NCI-H128 (cell line): ENCODE data around the gene TLN1.
A peak's percentile ranks its signal among the peaks of the same experiment; 100 is the strongest.

Experiments used
- DNase-seq: peaks from one replicate; lab custom pipeline; 2025; ENCODE audit not compliant: unreplicated experiment; lab: John Stamatoyannopoulos, UW

TLN1 gene, protein sequence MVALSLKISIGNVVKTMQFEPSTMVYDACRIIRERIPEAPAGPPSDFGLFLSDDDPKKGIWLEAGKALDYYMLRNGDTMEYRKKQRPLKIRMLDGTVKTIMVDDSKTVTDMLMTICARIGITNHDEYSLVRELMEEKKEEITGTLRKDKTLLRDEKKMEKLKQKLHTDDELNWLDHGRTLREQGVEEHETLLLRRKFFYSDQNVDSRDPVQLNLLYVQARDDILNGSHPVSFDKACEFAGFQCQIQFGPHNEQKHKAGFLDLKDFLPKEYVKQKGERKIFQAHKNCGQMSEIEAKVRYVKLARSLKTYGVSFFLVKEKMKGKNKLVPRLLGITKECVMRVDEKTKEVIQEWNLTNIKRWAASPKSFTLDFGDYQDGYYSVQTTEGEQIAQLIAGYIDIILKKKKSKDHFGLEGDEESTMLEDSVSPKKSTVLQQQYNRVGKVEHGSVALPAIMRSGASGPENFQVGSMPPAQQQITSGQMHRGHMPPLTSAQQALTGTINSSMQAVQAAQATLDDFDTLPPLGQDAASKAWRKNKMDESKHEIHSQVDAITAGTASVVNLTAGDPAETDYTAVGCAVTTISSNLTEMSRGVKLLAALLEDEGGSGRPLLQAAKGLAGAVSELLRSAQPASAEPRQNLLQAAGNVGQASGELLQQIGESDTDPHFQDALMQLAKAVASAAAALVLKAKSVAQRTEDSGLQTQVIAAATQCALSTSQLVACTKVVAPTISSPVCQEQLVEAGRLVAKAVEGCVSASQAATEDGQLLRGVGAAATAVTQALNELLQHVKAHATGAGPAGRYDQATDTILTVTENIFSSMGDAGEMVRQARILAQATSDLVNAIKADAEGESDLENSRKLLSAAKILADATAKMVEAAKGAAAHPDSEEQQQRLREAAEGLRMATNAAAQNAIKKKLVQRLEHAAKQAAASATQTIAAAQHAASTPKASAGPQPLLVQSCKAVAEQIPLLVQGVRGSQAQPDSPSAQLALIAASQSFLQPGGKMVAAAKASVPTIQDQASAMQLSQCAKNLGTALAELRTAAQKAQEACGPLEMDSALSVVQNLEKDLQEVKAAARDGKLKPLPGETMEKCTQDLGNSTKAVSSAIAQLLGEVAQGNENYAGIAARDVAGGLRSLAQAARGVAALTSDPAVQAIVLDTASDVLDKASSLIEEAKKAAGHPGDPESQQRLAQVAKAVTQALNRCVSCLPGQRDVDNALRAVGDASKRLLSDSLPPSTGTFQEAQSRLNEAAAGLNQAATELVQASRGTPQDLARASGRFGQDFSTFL (N-terminal part only)

DNA sequence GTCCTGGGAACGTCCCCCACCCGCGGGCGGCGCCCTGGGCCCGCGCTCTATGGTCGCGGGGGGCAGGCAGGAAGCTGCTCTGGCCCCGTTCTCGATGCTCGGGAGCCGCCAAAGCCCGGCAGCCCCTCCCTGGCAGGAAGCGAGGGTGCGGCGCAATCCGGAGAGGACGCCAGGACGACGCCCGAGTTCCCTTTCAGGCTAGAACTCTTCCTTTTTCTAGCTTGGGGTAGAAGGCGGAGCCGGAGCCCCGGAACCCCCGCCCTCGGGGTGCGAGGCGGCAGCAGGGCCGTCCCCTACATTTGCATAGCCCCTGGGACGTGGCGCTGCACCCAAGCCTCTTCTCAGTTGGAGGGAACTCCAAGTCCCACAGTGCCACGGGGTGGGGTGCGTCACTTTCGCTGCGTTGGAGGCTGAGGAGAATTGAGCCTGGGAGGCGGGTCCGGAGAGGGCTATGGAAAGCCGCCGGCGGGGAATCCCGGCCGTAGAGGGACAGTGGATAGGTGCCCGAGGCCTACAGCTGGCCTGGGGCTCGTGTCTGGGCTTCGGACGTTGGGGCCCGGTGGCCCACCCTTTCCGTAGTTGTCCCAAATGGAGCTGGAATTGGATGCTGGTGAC, at the start of gene TLN1, which contains the start of gene CREB3:
Gene TLN1 (minus strand): TSS at position 11 of the 615 bp plus-strand sequence. CDS start 6,501 bp downstream, outside the sequence.
Gene CREB3 (plus strand): TSS at position 482 of the 615 bp plus-strand sequence. CDS start 107 bp downstream, at position 589.
- peak; percentile 100 for DNase-seq

DNA sequence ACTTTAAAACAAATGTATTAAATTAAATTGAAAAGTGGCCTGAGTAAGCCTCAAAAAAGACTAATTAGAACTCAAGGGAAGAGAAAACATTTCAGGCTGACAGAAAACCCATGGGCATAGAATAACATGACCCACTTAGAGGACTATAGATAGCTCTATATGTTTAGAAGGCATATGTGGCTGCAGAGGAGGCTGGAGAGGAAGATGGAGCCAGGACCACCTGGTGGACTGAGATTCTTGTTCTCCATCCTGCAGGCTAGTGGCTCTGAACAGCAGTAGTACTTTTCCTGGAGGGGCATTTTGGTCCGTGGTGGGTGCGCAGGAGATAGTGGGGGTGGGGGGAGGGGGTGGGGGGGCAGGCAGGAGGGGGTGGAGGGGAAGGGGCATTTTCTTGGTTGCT, 49.1 kb upstream of the TLN1 start:
- no peak for DNase-seq

DNA sequence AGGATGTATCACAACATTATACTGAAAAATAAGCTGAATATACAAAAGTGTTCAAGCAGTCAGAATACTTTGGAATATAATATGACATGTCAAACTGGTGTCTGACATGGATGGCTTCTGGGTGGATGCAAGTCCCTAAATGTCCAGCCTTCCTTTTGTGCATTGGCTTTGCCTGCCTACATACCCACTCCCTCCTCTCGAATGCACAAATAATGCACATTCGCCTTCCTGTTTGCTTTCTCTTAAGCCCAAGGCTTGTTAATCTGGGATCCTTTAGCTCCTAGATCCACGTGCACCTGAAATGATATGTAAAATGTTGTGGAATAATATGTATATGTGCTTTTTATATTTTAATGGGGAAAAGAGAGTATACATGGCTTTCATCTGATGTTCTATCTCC, 46.5 kb upstream of the TLN1 start:
- no peak for DNase-seq

DNA sequence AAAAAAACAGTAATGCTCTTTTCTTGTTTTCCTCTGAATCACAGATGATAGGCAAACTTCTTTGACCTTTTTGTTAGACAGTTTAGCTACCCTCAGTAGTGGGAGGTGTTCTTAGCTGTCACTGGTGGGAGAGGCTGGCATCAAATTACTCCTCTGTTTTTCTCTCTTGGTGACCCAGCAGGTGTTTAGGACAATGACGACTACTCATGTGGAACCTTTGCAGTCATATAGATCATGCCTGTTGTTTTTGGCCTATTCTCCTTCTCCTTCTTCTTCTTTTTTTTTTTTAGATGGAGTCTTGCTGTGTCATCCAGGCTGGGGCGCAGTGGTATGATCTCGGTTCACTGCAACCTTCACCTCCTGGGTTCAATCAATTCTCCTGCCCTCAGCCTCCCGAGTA, 44.0 kb upstream of the TLN1 start:
- peak; percentile 69 for DNase-seq

DNA sequence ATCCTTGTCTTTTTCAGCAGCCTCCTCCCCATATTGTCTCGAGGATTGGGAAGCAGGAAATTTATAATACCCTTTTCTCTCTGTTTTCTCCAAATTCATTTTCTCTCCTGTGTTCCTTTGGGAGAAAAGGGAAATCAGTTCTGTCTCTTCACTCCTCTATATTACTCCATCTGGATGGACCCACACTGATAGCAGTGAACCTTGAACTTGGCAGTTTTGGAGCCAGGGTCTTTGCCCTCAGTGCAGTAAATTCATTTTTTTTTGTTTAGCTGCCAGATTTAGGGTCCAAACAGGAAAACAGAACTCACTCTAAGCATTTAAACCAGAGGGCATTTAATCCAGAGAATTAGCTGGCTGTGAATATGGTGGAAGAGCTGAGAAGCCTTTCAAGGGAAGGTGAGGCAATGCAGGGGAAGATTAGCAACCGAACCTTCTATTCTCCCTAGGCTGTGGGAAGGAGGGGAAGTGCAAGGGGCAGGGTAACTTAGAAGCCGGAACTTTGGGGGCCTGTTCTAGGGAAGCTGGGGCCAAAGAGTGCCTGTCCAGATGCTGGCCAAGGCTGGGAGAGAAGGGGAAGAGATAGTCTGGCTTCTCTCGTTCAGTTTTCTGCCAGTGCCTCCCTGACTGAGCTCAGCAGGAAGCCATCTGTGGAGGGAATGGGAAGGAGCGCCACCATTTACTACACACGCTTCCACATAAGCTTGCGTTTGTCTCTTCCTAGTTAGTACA, 43.1 kb upstream of the TLN1 start:
- DNase-seq, result no peak

DNA sequence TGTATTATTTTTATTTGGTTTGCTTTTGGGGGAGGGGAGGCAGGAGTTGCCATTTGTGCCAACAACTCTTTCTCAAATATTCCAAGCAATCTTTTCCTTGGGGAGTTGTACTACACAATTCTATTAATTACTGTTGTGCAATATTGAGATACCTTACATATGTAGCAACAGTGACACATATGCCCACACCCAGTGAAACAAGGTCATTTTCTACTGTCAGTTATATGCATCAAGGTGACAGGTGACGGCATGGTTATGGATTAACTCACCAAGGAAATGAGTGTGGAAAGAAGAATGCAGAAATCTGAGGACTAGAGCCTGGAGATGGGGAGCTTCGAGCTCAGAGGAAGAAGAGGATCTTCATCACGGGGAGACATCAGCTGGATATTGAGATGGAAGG, 39.9 kb upstream of the TLN1 start:
- no peak for DNase-seq

DNA sequence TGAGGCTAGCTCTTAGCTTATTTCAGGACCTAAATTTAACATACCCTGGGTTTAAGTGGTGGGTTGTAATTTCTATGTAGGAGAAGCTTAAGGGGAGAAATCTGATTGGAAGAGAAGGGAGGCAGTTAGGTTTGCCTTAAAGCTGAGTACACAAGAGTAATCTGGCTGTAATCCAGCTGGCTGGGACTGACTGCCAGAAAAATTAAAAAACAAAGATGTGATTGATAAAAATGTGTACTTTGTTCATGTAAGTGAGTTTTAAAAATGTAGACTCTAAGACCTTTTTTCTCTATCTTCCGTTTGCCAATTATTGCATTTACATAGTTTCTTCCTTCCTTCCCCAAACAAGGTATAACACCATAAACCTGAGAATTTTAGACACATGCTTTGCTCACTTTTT, 39.5 kb upstream of the TLN1 start:
- DNase-seq, result no peak

DNA sequence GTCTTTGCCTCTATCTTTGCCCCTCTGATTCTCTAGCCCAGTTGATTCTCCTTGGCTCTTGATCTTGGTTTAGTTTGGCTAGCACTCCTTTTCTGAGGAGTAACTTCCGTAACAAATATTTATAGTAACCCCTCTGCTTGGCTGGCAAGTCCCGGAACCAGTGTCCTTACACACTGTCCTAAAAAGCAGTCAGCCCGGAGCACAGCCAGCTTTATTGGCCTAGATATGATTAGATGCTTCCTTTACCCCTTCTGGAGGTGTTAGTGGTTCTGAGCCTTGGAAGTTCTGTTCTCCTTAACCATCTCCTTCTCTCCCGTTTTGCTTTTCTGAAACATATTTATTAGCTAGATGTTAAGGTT, 39.1 kb upstream of the TLN1 start:
- DNase-seq, result no peak

DNA sequence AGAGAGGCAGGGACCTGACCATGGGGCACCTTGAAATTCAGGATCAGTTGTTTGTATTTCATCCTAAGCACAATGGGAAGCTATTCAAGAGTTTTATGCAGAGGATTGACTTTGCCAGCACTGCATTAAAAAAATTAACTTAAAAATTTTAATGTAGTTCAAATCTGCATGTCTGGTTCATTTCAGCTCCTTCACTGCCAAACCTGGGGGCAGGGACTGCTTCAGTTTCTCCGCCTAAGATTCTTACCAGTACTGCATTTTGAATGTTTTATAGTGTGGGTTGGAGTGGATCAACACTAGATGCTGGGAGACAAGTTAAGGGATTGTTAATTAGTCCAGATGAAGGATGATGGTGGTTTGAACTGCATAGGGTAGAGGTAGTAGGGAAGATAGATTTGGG, 37.8 kb upstream of the TLN1 start:
- no peak for DNase-seq

DNA sequence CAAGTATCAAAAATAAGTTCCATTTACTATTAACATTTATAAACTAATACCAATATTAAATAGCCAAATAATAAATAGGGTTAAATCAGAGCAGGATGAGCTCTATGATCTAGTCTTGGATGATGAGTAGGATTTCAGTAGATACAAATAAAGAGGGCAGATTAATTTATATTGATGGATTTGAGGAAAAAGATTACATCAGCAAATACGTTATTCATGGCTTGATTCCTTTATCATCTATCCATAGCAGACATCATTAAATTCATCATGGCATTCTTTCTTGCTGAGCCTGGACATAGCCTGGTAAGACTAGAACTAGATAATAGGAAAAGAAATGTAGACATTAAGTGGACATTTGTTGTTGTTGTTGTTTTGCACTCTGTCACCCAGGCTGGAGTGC, 35.5 kb upstream of the TLN1 start:
- DNase-seq, result no peak

DNA sequence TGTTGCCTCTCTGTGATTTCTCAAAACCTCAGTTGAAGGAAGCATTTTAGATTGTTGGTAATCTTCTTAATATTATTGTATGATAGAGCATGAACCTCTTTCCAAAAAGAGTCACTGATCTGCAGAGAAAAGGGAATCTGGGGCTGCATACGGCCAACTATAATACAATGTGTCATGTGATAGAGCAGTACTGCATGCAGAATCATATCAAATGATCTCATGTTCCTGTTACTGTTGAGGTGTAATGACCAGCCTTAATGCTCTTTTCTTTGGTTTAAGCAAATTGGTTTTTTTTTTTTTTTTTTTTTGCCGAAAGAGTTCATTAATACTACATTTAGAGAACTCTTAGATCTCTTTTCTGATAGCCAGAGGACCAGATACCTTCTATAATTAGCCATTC, 35.0 kb upstream of the TLN1 start:
- DNase-seq, result no peak

DNA sequence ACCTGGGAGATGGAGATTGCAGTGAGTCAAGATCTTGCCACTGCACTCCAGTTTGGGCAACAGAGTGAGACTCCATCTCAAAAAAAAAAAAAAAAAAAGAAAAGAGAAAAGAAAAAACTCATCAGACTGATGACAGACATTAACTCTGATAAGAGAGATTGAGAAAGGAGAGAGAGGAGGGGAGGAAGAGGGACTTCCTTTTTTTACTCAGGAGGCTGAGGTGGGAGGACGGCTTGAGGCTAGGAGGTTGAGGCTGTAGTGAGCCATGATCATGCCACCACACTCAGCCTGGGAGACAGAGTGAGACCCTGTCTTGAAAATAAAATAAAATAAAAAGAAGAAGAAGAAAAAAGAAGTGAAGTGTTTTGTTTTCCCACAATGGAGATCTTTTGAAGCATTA, 31.8 kb upstream of the TLN1 start:
- no peak for DNase-seq

DNA sequence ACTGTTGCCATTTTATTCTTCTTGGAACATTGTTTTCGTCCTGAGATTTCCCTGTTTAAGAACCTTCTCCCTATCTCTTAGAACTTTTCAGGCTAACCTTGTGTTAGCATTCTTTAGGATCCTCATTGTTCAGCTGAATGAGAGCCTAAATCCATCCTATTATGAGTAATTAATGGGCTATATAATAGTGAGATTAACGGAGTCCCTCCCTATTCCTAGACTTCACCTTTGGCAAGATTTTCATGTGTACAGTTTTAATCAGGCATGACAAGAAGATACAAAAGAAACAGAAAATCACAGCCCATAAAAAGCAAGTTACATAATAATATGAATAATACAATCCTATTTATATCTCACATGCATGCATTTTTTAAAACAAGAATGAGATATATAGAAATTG, 31.2 kb upstream of the TLN1 start:
- no peak for DNase-seq

DNA sequence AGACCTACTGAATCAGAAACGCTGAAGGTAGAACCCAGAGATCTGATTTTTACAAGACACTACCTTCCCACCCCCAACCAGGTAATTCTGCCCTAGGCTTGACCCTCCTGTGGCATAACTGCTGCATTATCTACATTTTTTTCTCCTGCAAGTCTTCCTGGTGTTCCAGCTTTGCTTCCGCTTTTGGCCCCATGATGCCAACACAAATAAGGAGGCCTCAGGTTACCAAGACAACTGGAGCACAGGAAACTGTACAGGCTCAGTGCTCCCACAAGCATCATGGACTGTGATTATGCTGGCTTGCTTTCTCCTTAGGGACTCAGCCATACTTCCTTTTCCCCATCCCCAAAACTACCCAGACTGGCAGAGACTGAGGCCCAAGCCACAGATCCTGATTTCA, 28.7 kb upstream of the TLN1 start:
- no peak for DNase-seq

DNA sequence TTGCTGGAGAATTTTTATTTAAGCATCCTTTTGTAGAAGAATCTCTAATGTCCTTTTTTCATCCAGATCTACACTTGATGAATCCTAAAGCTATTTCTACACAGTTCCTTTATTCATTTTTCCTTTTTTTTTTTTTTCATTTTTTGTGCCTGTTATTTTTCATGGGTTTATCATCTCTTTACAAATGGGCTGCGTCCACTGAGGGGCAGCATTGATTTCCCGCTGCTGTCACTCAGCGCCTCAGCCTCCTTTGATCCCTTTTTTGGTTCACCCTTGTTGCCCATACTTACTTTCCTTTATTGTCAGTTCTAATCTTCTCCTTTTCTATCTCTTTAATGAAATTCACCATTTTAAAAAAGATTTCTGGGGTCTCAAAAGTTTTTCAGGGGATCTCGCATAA, 27.8 kb upstream of the TLN1 start:
- no peak for DNase-seq

DNA sequence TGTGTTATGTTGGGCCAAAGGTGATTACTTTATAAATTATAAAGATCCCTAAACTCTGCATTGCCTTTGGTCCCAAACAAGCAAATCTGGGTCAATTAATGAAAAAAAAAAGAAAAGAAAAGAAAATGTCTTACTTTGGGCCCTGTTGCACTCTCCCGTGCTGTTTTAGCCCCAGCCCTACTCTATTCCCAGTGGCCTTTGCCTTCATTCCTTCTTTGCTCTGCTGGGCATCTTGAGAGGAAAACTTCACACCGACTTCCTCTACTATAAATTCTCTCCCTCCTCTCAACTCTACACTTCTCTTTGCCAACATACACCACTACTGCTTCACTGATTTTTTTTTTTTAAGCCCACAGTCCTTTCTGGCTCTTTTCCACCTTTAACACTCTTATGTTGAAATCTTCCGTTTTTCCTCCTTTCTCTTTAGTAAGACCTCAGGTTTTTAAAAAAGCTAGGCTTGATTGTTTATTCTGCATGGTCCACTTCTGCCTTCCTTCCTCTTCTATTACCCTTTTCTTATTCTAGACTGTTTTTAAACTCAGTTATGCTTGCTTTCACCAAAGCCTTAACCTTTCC, 26.6 kb upstream of the TLN1 start:
- DNase-seq, result no peak

DNA sequence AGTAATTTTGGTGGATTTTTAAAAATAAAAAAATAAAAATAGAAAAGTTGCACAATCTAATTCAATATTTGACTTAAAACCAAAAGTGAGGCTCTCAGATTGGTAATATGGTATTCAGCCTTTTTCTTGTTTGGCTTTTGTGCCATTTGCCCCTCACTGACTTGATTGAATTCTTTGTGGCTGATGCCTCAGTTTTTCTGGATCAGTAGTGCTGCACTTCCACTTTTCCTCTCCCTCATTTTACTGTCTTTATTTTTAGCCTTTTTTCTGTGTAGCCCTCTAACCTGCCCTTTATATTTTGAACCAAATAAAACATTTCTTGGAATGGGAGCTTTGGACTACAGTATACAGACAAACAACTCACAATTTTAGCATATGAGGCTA, 25.9 kb upstream of the TLN1 start:
- no peak for DNase-seq

DNA sequence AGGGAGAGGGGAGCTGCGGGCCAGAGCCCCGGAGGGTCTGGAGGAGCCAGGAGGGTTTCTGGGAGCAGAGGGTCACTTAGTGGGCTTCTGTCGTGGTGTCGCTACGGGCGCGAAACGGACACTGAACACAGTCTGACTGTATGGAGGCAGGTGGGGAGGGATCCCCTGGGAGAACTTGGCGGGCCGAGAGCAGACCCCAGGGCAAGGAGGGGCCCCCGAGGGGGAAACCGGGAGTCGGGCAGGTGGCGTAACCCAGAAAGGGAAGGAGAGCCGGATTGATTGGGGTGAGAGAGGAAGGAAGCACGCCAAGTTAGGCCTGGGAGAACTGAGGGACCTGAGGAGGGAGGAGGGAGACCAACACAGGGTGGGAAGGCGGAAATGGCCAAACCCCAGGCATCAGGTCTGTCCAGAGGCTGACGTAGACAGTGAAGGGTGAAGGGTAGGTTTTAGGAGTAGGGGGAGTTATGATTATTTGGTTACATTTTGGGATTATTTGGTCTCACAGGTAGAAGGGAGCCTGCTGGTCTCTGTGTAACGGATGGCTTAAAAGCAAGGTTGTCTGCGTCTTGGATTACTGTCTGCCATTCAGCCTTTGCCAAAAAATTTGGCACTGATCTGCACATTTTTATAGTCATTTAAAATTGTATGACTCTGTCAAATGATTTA, 25.4 kb upstream of the TLN1 start:
- no peak for DNase-seq
